HEK293 (cell line): ENCODE measurements around the gene POLN.

Experiments used
- CTCF ChIP-seq: fragments of 450-650 bp; formaldehyde crosslinking; IDR thresholded peaks from 2 replicates; pipeline ENCODE4 v1.5.1; 2016; ENCODE audit warnings: missing biosample characterization, missing genetic modification characterization
- KLF10 ChIP-seq: fragments of 450-650 bp; IDR thresholded peaks from 2 replicates; pipeline ENCODE4 v1.5.1; 2018; ENCODE audit warnings: missing biosample characterization, mild to moderate bottlenecking, missing genetic modification characterization
- TCF7L2 ChIP-seq: IDR thresholded peaks from 2 replicates; pipeline ENCODE4 v1.6.1; 2011; ENCODE audit warnings: low read depth, mild to moderate bottlenecking, inconsistent platforms, low read length, moderate library complexity, borderline replicate concordance
- YY1 ChIP-seq: fragments of 450-650 bp; formaldehyde crosslinking; IDR thresholded peaks from 2 replicates; pipeline ENCODE4 v1.5.1; 2018; ENCODE audit warnings: missing biosample characterization, missing genetic modification characterization
- ZNF211 ChIP-seq: fragments of 450-650 bp; formaldehyde crosslinking; IDR thresholded peaks from 2 replicates; pipeline ENCODE4 v1.5.1; 2016; ENCODE audit warnings: low read depth, missing biosample characterization, missing genetic modification characterization
- ZNF280D ChIP-seq: fragments of 450-650 bp; formaldehyde crosslinking; IDR thresholded peaks from 2 replicates; pipeline ENCODE4 v1.5.1; 2016; ENCODE audit warnings: missing biosample characterization, missing genetic modification characterization
- ZNF341 ChIP-seq: fragments of 450-650 bp; formaldehyde crosslinking; IDR thresholded peaks from 2 replicates; pipeline ENCODE4; 2016; ENCODE audit warnings: low read depth, missing biosample characterization, missing genetic modification characterization
- ZNF354C ChIP-seq: fragments of 450-650 bp; formaldehyde crosslinking; IDR thresholded peaks from 2 replicates; pipeline ENCODE4 v1.5.1; 2016; ENCODE audit warnings: missing biosample characterization, missing genetic modification characterization, low read depth, borderline replicate concordance
- ZSCAN5A ChIP-seq: fragments of 450-650 bp; formaldehyde crosslinking; IDR thresholded peaks from 2 replicates; pipeline ENCODE4 v1.5.1; 2016; ENCODE audit warnings: missing biosample characterization, missing genetic modification characterization
- TF ChIP-seq, protein P1 (sequence below): fragments of 450-650 bp; formaldehyde crosslinking; IDR thresholded peaks from 2 replicates; pipeline ENCODE4 v1.5.1; 2017; ENCODE audit warnings: missing biosample characterization, missing genetic modification characterization

DNA sequence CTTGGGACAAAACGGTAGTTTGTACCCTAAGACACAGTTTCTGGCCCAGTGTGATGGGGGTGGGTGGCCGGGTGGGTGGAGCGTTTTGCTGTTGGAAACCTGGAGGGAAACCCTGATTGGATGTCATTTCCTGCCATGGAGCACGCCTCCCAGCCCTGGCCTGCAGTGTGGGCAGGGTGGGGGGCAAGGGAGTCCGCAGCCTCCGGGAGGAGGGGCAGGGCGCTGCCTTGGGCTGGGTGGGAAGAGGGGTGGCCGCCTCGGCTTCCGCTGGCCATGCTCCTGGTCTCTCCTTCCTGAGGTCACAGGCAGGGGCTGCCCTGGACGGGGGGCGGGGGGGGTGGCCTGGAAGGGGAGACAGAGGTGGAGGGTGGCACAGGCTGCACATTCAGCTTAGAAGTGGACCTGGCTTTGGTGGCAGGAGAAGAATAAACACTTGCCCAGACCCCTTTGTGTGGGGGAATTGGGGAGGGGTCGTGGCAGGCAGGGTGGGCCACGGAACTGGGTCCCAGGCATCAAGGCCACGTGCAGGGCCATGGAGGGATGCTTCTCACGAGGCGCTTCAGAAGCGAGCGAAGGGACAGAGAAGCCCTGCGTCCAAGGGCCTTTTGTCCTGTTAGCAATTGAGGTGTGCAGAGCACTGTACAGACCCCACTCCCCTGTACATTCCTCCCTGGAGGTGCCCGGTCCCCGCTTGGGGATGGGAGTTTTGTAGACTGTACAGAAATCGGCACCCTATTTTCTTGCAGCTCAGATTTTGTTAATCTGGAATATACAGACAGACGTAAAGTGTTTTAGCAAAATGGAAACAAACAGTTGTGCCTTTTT, 176.6 kb downstream of the POLN start:
- no peak for TF ChIP-seq CTCF (tag by site-specific recombination)
- no peak for TF ChIP-seq ZSCAN5A (tag by site-specific recombination)
- TF ChIP-seq ZNF354C = no peak
- TF ChIP-seq YY1 (tag by site-specific recombination) = no peak
- no peak for TF ChIP-seq TCF7L2
- no peak for TF ChIP-seq ZNF280D
- TF ChIP-seq ZNF341 (tag by site-specific recombination) = no peak
- TF ChIP-seq ZNF211 (tag by site-specific recombination) = no peak
- TF ChIP-seq, protein P1, sequence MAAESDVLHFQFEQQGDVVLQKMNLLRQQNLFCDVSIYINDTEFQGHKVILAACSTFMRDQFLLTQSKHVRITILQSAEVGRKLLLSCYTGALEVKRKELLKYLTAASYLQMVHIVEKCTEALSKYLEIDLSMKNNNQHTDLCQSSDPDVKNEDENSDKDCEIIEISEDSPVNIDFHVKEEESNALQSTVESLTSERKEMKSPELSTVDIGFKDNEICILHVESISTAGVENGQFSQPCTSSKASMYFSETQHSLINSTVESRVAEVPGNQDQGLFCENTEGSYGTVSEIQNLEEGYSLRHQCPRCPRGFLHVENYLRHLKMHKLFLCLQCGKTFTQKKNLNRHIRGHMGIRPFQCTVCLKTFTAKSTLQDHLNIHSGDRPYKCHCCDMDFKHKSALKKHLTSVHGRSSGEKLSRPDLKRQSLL = no peak
- TF ChIP-seq KLF10 = no peak
